Activated T-cell treated with anti-CD3 and anti-CD28 coated beads, Interleukin-2, amount 50 U/mL, for 72 hours (primary cell): ENCODE results near the gene ARL8B. TPM values are rescaled to one million over a fixed set of nuclear protein-coding genes. Genes with fewer than 3 reads are reported as not detected.
A peak's percentile ranks its signal among the peaks of the same experiment; 100 is the strongest.

Experiments
- ATAC-seq, 2 donors: fragments of 150-1000 bp; cut with Tn5 transposase; replicated peaks in 1 of 2; 2 replicates each; pipeline ENCODE4 v1.10.0; 2021; ENCODE audit warnings: moderate library complexity in 2 of 2, mild to moderate bottlenecking in 1 of 2
- DNase-seq, 2 donors: peaks; one replicate each; pipeline ENCODE4 v3.0.0; 2021 to 2022; ENCODE audit warnings: mixed read lengths in 1 of 2
- H3K27ac Mint-ChIP-seq: one replicate; pipeline ENCODE4 v1.8.0; 2022; ENCODE audit warnings: mild to moderate bottlenecking, moderate library complexity, mixed read lengths
- H3K27me3 Mint-ChIP-seq: one replicate; pipeline ENCODE4 v1.8.0; 2022; ENCODE audit warnings: low read depth, mixed read lengths
- H3K36me3 Mint-ChIP-seq, 2 donors: one replicate each; pipeline ENCODE4 v1.8.0; 2022; ENCODE audit warnings: mixed read lengths in 2 of 2, mild to moderate bottlenecking in 1 of 2; ENCODE audit not compliant: insufficient read depth in 2 of 2
- H3K4me1 Mint-ChIP-seq: one replicate; pipeline ENCODE4 v1.8.0; 2022; ENCODE audit warnings: low read depth, mixed read lengths
- H3K4me3 Mint-ChIP-seq, 2 donors: one replicate each; pipeline ENCODE4 v1.8.0; 2022; ENCODE audit warnings: mild to moderate bottlenecking in 2 of 2, mixed read lengths in 2 of 2, moderate library complexity in 2 of 2
- H3K9me3 Mint-ChIP-seq, 2 donors: one replicate each; pipeline ENCODE4 v1.8.0; 2022; ENCODE audit warnings: mixed read lengths in 2 of 2
- total RNA-seq, 2 donors: library from RNA; stranded (reverse); gene quantifications; one replicate each; pipeline ENCODE4 v1.2.3, GENCODE V29; 2022

The ARL8B gene
- total RNA-seq, 2 donors from 2014 or later, result 61.3 to 73.6 TPM

- DNase-seq (peak; percentile 39 to 41), ATAC-seq (peak; percentile 56 to 71)
- H3K27ac Mint-ChIP-seq, result peak overlapping the region; percentile 82
- H3K4me3 Mint-ChIP-seq, result peak overlapping the region; percentile 91 to 97
- H3K9me3 Mint-ChIP-seq, result no peaks in the 10 kb centered on the region
- no peaks in the 10 kb centered on the region for H3K27me3 Mint-ChIP-seq
- H3K36me3 Mint-ChIP-seq, result peaks cover 1 to 11% of the 10 kb centered on the region in 2 donors
- H3K4me1 Mint-ChIP-seq, result peaks cover 55% of the 10 kb centered on the region
Observed at GRCh38 chr3:5122741-5123706, 932 bp downstream of the ARL8B start.

GRCh38 chr3:5123937-5124336, 1.8 kb downstream of the ARL8B start:
- Mint-ChIP-seq H3K27ac (peak overlapping the region; percentile 49), H3K9me3 (no peaks in the 10 kb centered on the region), H3K36me3 (peaks cover 1 to 11% of the 10 kb centered on the region in 2 donors), H3K4me3 (peak overlapping the region; percentile 91 to 97), H3K27me3 (no peaks in the 10 kb centered on the region), H3K4me1 (peaks cover 55% of the 10 kb centered on the region)
- DNase-seq, result no peak
- ATAC-seq, result no peak

- peak overlapping the region; percentile 96 for H3K27ac Mint-ChIP-seq
- no peak for ATAC-seq
Observed at GRCh38 chr3:5126586-5126985, 4.5 kb downstream of the ARL8B start.

GRCh38 chr3:5128849-5129248, 6.8 kb downstream of the ARL8B start:
- H3K4me1 Mint-ChIP-seq, result peaks cover 60% of the 10 kb centered on the region
- ATAC-seq, result no peak
- H3K9me3 Mint-ChIP-seq, result no peaks in the 10 kb centered on the region
- H3K36me3 Mint-ChIP-seq, result peaks cover 2 to 6% of the 10 kb centered on the region in 2 donors
- DNase-seq, result no peak
- H3K27ac Mint-ChIP-seq, result no peak overlapping the region
- no peaks in the 10 kb centered on the region for H3K27me3 Mint-ChIP-seq
- no peak overlapping the region for H3K4me3 Mint-ChIP-seq

More at GRCh38 chr3:5126586-5126985, 4.5 kb downstream of the ARL8B start:
- Mint-ChIP-seq H3K4me3 (peak overlapping the region in 1 of 2 donors; percentile 46), H3K9me3 (no peaks in the 10 kb centered on the region), H3K27me3 (no peaks in the 10 kb centered on the region), H3K36me3 (peaks cover 3 to 11% of the 10 kb centered on the region in 2 donors), H3K4me1 (peaks cover 58% of the 10 kb centered on the region)
- no peak for DNase-seq

- Mint-ChIP-seq H3K36me3 (peaks cover 2 to 3% of the 10 kb centered on the region in 2 donors), H3K4me3 (no peak overlapping the region), H3K4me1 (peaks cover 46% of the 10 kb centered on the region), H3K27me3 (no peaks in the 10 kb centered on the region), H3K27ac (peak overlapping the region; percentile 52), H3K9me3 (no peaks in the 10 kb centered on the region)
- DNase-seq (no peak), ATAC-seq (no peak)
Observed at GRCh38 chr3:5133239-5134018, 11.3 kb downstream of the ARL8B start.

GRCh38 chr3:5134019-5134391, 11.9 kb downstream of the ARL8B start:
- Mint-ChIP-seq H3K27me3 (no peaks in the 10 kb centered on the region), H3K9me3 (no peaks in the 10 kb centered on the region), H3K36me3 (peaks cover 2 to 3% of the 10 kb centered on the region in 2 donors), H3K4me3 (no peak overlapping the region), H3K27ac (peak overlapping the region; percentile 52), H3K4me1 (peaks cover 46% of the 10 kb centered on the region)
- no peak for DNase-seq
- ATAC-seq, result no peak

- H3K4me1 Mint-ChIP-seq, result peaks cover 49% of the 10 kb centered on the region
- peaks cover 2 to 3% of the 10 kb centered on the region in 2 donors for H3K36me3 Mint-ChIP-seq
- no peak for DNase-seq
- ATAC-seq, result no peak
- H3K9me3 Mint-ChIP-seq, result no peaks in the 10 kb centered on the region
- no peaks in the 10 kb centered on the region for H3K27me3 Mint-ChIP-seq
- no peak overlapping the region for H3K4me3 Mint-ChIP-seq
- H3K27ac Mint-ChIP-seq, result peak overlapping the region; percentile 52
Observed at GRCh38 chr3:5134499-5134898, 12.4 kb downstream of the ARL8B start.

GRCh38 chr3:5136211-5136918, 14.3 kb downstream of the ARL8B start:
- Mint-ChIP-seq H3K36me3 (peaks cover 2 to 10% of the 10 kb centered on the region in 2 donors), H3K9me3 (no peaks in the 10 kb centered on the region), H3K4me1 (peaks cover 63% of the 10 kb centered on the region), H3K27ac (peak overlapping the region; percentile 92), H3K4me3 (peak overlapping the region in 1 of 2 donors; percentile 57), H3K27me3 (no peaks in the 10 kb centered on the region)
- ATAC-seq (peak; percentile 89 to 90), DNase-seq (peak; percentile 29 to 30)

- peak; percentile 51 to 54 for ATAC-seq
- H3K36me3 Mint-ChIP-seq, result peaks cover 2 to 12% of the 10 kb centered on the region in 2 donors
- H3K4me1 Mint-ChIP-seq, result peaks cover 62% of the 10 kb centered on the region
- no peaks in the 10 kb centered on the region for H3K27me3 Mint-ChIP-seq
- H3K4me3 Mint-ChIP-seq, result peak overlapping the region in 1 of 2 donors; percentile 57
- no peaks in the 10 kb centered on the region for H3K9me3 Mint-ChIP-seq
- peak overlapping the region; percentile 92 for H3K27ac Mint-ChIP-seq
- DNase-seq, result no peak
Observed at GRCh38 chr3:5136919-5137429, 14.9 kb downstream of the ARL8B start.

- Mint-ChIP-seq H3K27ac (peak overlapping the region; percentile 94), H3K4me1 (peaks cover 54% of the 10 kb centered on the region), H3K4me3 (peak overlapping the region in 1 of 2 donors; percentile 72), H3K36me3 (peaks cover 2 to 12% of the 10 kb centered on the region in 2 donors), H3K27me3 (no peaks in the 10 kb centered on the region), H3K9me3 (peaks cover 0 to 2% of the 10 kb centered on the region in 2 donors)
- DNase-seq, result no peak
- no peak for ATAC-seq
Observed at GRCh38 chr3:5138214-5138981, 16.3 kb downstream of the ARL8B start.

- Mint-ChIP-seq H3K9me3 (peaks cover 0 to 4% of the 10 kb centered on the region in 2 donors), H3K27me3 (no peaks in the 10 kb centered on the region), H3K36me3 (peaks cover 11 to 22% of the 10 kb centered on the region in 2 donors), H3K4me1 (peaks cover 55% of the 10 kb centered on the region), H3K27ac (peak overlapping the region; percentile 63), H3K4me3 (peak overlapping the region; percentile 9 to 48)
- DNase-seq (no peak), ATAC-seq (peak in 1 of 2 donors; percentile 44)
Observed at GRCh38 chr3:5140230-5140621, 18.1 kb downstream of the ARL8B start.

GRCh38 chr3:5140839-5141238, 18.7 kb downstream of the ARL8B start:
- H3K9me3 Mint-ChIP-seq, result peaks cover 0 to 4% of the 10 kb centered on the region in 2 donors
- H3K4me1 Mint-ChIP-seq, result peaks cover 55% of the 10 kb centered on the region
- no peak for ATAC-seq
- H3K27ac Mint-ChIP-seq, result no peak overlapping the region
- no peak for DNase-seq
- H3K4me3 Mint-ChIP-seq, result no peak overlapping the region
- peaks cover 14 to 24% of the 10 kb centered on the region in 2 donors for H3K36me3 Mint-ChIP-seq
- H3K27me3 Mint-ChIP-seq, result no peaks in the 10 kb centered on the region
